Mucosa of descending colon (tissue), 3 donors: Measurements from ENCODE around the gene ACKR3. TPM values are rescaled to one million over a fixed set of nuclear protein-coding genes. Genes with fewer than 3 reads are reported as not detected.

Source experiments
- ATAC-seq: fragments of 200-7000 bp; cut with Tn5 transposase; one replicate; pipeline ENCODE4 v1.9.1; 2020; ENCODE audit warnings: mild to moderate bottlenecking, moderate library complexity
- DNase-seq, 3 donors: peaks; one replicate each; pipeline ENCODE4 v3.0.0-alpha.2; 2020
- H3K36me3 ChIP-seq: fragments of 200-600 bp; one replicate; pipeline ENCODE4 v1.8.0; 2021; ENCODE audit warnings: low read depth, mild to moderate bottlenecking
- H3K4me1 ChIP-seq: fragments of 200-600 bp; one replicate; pipeline ENCODE4 v1.8.0; 2021; ENCODE audit warnings: low read depth, mild to moderate bottlenecking
- H3K4me3 ChIP-seq: fragments of 200-600 bp; one replicate; pipeline ENCODE4 v1.8.0; 2021; ENCODE audit warnings: mild to moderate bottlenecking
- H3K9me3 ChIP-seq: fragments of 200-600 bp; one replicate; pipeline ENCODE4 v1.8.0; 2021; ENCODE audit warnings: mild to moderate bottlenecking
- CTCF ChIP-seq: fragments of 200-600 bp; IDR thresholded peaks from one replicate; pipeline ENCODE4 v1.8.0; 2022; ENCODE audit warnings: antibody characterized with exemption, mild to moderate bottlenecking
- intact Hi-C, 2 donors: fragments of 100-400 bp; cut with DNase I in 1 of 2; cut with micrococcal nuclease in 1 of 2; formaldehyde crosslinking; loops; one replicate each; pipeline versions ENCODE4 v1.11.0 to v1.11.1; 2022; cut with DNase I, micrococcal nuclease
- total RNA-seq, 3 donors: library from RNA; stranded (reverse); fragmentation: NEBNext Ultra II Directional in 2 of 3; extraction: Animal tissue kit (Norgen Biotek cat#: 25700) in 2 of 3; gene quantifications; one replicate each; pipeline versions ENCODE4 v1.2.1 to v1.2.4, GENCODE V29; 2021 to 2023
- donor health status: DM: no; HTN: no; CAD: no; lungs with moderate emphysema.
- donor health status: DM: no; HTN: no; CAD: no.
- donor health status: DM: no; HTN: yes; CAD: no.

The ACKR3 gene
- total RNA-seq, 3 donors from 2014 or later, result 8.0 to 17.9 (median 11.9) TPM

- DNase-seq, result no peak
- ATAC-seq, result no peak
- intact Hi-C loops, result no loop called here
- Histone ChIP-seq H3K36me3 (no peaks in the 10 kb centered on the region), H3K4me3 (no peak overlapping the region), H3K4me1 (no peaks in the 10 kb centered on the region), H3K9me3 (no peaks in the 10 kb centered on the region)
- no peak for TF ChIP-seq CTCF
These were observed 50.4 kb downstream of the ACKR3 start for GRCh38 chr2:236619910-236620612.

GRCh38 chr2:236621786-236622185 is 52.2 kb downstream of the ACKR3 start:
- no peak overlapping the region for H3K4me3 ChIP-seq
- ATAC-seq (no peak), DNase-seq (no peak)
- TF ChIP-seq CTCF, result no peak
- intact Hi-C loops, result no loop called here
- H3K9me3 ChIP-seq, result no peaks in the 10 kb centered on the region
- H3K4me1 ChIP-seq, result no peaks in the 10 kb centered on the region
- H3K36me3 ChIP-seq, result no peaks in the 10 kb centered on the region

GRCh38 chr2:236622201-236622600 is 52.6 kb downstream of the ACKR3 start:
- Histone ChIP-seq H3K36me3 (no peaks in the 10 kb centered on the region), H3K9me3 (no peaks in the 10 kb centered on the region), H3K4me1 (no peaks in the 10 kb centered on the region), H3K4me3 (no peak overlapping the region)
- no peak for TF ChIP-seq CTCF
- no peak for DNase-seq
- intact Hi-C loops, result no loop called here
- no peak for ATAC-seq

GRCh38 chr2:236622660-236623059 is 53.0 kb downstream of the ACKR3 start:
- ATAC-seq (no peak), DNase-seq (no peak)
- Histone ChIP-seq H3K36me3 (no peaks in the 10 kb centered on the region), H3K4me1 (no peaks in the 10 kb centered on the region), H3K9me3 (no peaks in the 10 kb centered on the region), H3K4me3 (no peak overlapping the region)
- no peak for TF ChIP-seq CTCF
- intact Hi-C loops, result no loop called here

GRCh38 chr2:236623816-236624215 is 54.2 kb downstream of the ACKR3 start:
- TF ChIP-seq CTCF, result no peak
- ATAC-seq (no peak), DNase-seq (no peak)
- intact Hi-C loops, result no loop called here
- Histone ChIP-seq H3K4me3 (no peak overlapping the region), H3K36me3 (no peaks in the 10 kb centered on the region), H3K4me1 (no peaks in the 10 kb centered on the region), H3K9me3 (no peaks in the 10 kb centered on the region)
